Activated naive CD8-positive, alpha-beta T cell treated with anti-CD3 and anti-CD28 coated beads, Interleukin-2, amount 10 ng/mL, durations not matched to agents 7 days and 5 days (primary cell): Measurements from ENCODE around the gene TRUB1. TPM values are rescaled to one million over a fixed set of nuclear protein-coding genes. Genes with fewer than 3 reads are reported as not detected.

ENCODE experiments used
- total RNA-seq, 2 experiments: library from RNA; stranded (reverse); gene quantifications; one replicate each; pipeline ENCODE4 v1.2.3, GENCODE V29; 2021

TRUB1 gene
- total RNA-seq, 2 experiments from 2014 or later: 12.3 to 14.4 TPM

Other genes starting within 250 kb of the TRUB1 start
- 10 to 100 TPM; 26.4 to 29.7 TPM for gene FHIP2A, start 116.4 kb upstream of the TRUB1 start, total RNA-seq
- not detected for gene ATRNL1, start 155.2 kb downstream of the TRUB1 start, total RNA-seq